Inflammatory macrophage treated with lipopolysaccharide for 4 hours (primary cell): ENCODE results near the gene OTOP3.

Source experiments
- DNase-seq: peaks from one replicate; pipeline ENCODE4 v3.0.0-alpha.2; 2020

OTOP3 gene

GRCh38 chr17:74917430-74917829, 18.3 kb upstream of the OTOP3 start:
- DNase-seq, result peak; percentile 56

DNA sequence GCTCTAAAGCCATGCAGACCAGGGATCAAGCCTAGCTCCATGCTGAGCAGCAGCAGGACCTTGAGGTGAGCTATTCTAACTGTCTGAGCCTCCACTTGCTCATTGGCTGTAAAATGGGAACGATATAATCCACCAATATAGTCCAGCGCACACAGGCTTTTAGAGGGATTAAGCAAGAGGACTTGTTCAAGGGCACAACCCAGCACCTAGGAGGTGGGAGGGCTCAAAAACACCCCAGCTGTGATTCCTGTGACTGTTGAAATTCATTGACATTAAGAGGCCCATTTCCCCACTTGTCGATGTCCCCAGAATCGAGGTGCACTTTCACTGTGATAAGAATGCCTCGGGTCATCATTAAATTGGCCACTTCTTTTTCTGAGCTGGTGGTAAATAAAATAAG, 16.8 kb upstream of the OTOP3 start:
- no peak for DNase-seq

DNA sequence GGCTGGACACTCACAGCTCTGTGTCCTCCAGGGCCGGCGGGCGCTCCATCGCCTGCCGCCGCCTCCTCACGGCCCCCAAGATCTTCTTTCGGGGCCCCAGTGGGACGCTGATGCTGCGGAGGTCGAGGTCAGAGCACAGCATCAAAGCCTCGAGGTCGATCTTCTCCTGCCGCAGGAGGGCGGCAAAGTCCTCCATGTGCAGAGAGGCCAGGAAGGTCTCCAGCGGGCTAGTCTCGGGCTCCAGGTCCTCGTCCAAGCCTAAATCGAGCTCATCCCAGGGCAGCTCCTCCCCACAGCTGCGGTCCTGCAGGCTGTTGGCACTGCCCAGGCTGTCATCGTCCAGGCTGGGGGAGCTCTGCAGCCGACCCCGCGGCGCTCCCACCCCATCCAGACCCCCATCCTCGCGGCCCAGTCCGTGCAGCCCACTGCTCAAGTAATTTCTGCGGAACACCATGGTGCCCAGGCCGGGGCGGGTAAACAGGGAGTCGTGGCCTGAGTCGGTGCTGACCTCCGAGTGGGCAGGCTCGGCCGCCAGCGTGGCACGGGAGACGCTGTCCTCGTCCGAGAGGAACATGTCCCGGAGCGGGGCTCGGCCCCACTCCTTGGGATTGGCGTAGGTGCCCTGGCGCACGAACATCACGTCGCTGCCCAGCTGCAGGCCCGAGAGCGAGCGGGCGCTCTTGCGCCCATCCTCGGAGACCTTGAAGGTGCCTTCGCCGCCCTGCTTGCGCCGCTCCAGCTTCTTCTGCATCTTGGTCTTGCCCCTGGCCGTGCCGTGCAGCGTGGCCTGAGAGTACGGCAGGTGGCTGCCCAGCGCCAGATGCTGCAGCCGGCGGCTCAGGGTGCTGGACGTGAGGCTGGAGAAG, 16.0 kb upstream of the OTOP3 start:
- DNase-seq, result peak; percentile 11

GRCh38 chr17:74920306-74920620, 15.4 kb upstream of the OTOP3 start:
- DNase-seq, result no peak

DNA sequence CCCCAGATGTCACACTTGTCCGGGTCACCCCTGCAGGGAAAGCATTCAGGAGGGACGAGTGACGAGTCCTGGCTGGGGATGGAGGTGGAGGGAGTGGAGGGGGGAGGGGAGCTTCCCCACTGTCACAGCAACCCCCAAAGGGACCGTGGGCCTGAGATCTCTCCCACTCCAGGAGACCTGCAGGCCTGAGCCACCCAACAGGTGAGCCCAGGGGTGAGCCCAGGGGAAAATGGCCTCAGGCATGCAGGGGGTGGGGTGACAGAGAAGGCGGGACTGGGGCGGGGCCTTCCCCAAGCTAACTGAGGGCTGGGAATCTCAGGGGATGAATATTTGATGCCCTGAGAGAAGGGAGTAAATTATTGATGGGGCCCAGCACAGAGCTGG, 15.1 kb upstream of the OTOP3 start:
- no peak for DNase-seq

DNA sequence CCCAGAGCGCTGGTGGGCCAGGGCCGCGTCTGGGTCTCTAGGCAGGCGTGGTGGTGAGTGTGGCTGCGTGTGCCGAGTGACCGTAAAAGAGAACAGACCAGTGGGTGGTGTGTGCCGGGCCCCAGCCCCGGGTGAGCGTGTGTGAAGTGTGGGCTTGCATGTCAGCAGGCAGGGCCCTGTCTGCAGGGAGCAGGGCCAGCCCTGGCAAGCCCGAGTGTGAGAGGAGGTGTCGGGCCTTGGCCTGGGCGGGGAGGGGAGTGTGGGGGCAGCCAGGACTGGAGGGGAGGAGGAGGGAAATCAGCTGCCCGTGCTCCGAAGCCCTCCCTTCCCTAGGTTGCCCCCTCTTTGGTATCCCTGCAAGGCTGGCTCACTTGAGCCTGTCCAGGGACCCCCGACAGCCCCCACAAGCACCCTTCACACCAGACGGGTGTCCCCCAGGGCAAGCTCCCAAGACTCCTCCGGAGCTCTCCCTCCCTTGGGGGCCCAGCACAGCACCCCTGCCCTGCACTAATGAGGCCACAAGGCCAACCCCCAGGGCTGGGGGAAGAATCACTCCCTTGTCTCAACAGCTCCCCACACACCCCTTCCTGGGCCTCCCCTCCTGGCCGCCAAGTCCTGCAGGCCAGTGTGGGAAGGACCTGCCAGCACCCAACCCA, 14.5 kb upstream of the OTOP3 start:
- DNase-seq, result no peak

DNA sequence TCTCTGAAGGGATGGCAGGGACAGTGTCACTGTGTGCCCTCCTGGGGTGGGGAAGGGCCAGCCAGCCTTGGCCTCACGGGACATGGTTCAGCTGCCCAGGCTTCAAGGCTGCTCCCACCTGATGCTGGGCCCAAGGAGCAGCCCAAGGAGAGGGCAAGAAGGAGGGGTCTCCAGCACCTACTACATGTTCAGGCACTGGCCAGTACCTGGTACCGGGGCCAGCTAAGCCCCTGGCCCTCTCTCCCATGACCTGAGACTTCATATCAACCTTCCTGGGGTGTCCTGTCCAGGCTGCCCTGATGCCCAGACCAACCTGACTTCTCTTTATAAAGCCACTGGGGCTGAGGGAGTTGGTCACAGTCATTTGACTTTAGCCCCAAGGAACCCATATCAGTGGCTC, 13.9 kb upstream of the OTOP3 start:
- DNase-seq, result no peak

DNA sequence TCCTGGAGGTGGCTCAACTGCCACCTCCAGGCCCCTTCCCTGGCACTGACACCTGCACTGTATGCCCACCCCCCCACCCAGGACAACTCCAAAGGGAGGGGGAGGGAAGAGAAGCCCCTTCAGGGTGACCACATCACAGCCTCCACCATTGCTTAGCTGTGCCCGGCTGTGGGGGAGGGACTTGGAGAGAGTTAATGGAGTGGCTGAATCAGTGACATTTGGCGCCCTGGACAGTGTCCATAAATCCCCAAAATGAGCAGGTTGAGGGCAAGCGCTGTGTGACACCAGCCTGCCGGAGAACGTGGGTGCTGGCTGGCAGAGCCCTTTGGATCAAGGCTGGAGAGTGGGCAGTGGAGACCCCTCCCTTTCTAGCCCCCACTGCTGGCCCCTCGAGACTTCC, 13.5 kb upstream of the OTOP3 start:
- no peak for DNase-seq

- DNase-seq, result no peak
Measured at GRCh38 chr17:74922694-74923537, 12.8 kb upstream of the OTOP3 start, which contains the start of gene USH1G. TSS of gene USH1G (minus strand) at chr17:74923255. CDS start at chr17:74923073, 182 bp downstream.

DNA sequence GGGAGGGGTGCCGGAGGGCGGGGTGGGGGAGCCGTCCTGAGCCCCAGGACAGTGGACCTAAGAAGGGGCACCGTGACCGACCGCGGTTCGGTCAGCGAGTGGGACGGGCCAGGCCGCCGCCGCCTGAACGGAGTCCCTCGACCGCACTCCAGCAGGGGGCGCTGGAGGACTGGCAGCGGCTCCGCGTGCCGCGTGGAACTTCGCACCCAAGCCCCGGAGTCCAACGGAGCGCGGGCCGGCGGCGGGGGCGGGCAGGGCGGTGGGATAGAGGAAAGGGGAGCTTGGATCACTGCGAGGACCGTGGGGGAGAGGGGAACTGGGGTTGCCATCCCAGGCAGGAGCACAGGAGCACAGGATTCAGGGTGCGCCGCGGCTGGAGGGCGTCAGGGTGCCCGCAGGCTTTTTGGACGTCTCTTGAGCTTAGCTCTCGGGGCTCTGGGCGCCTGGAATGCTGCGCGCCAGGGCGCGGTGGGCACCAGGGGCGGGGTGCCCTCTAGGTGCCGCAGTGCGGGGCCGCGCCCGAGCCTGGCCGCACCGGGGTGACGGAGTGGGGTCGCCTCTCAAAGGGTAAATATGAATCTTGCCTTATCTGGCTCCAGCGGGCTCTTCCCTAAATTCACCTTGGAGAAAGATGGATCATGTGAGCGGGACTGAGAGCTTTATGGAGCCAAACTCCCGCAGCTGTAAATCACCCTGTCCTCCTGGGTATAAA, 12.0 kb upstream of the OTOP3 start:
- peak; percentile 62 for DNase-seq

DNA sequence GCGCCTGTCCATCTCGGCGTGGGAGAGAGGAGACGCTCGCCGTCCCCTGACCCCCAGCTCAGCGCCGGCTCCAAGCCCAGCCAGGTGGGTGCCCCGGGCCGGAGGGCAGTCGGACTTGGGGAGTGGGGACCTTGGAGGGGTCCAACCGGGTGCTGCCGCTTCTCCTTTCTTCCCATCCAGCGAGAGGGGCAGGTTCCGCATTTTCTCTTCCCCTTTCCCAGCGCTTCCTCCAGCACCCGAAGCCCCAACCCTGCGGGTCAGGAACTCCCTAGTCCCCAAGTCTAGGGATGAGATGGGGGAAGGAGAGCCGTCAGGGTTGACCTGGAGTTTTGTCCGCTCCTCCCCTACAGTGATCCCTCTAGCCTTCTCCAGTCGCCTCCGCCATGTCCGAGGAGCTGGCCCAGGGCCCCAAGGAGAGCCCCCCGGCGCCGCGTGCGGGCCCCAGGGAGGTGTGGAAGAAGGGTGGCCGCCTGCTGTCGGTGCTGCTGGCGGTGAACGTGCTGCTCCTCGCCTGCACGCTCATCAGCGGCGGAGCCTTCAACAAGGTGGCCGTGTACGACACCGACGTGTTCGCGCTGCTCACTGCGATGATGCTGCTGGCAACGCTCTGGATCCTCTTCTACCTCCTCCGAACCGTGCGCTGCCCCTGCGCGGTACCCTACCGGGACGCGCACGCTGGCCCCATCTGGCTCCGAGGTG, 11.3 kb upstream of the OTOP3 start, which contains the start of gene OTOP2:
OTOP2 (plus strand) TSS at position 24 of the 699 bp plus-strand sequence; CDS start at position 384, 360 bp downstream.
- peak; percentile 52 for DNase-seq

DNA sequence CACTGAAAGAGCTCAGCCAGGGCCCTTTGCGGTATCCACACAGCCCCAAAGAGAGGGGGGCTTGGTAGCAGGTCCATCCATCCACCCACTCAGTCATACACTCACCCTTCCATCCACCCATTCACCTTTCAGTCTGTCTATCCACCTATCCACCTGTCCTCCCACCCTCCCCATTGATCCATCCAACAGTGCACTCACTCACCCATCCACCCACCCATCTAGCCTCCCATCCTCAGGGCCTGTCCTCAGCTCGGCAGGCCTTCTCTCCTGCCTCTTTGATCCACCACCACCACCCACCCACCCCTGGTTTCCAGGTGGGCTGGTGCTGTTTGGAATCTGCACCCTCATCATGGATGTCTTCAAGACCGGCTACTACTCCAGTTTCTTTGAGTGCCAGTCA, 10.5 kb upstream of the OTOP3 start:
- no peak for DNase-seq

- no peak for DNase-seq
Measured at GRCh38 chr17:74928786-74929185, 6.9 kb upstream of the OTOP3 start.

- DNase-seq, result no peak
Measured at GRCh38 chr17:74930535-74931036, 5.1 kb upstream of the OTOP3 start.

DNA sequence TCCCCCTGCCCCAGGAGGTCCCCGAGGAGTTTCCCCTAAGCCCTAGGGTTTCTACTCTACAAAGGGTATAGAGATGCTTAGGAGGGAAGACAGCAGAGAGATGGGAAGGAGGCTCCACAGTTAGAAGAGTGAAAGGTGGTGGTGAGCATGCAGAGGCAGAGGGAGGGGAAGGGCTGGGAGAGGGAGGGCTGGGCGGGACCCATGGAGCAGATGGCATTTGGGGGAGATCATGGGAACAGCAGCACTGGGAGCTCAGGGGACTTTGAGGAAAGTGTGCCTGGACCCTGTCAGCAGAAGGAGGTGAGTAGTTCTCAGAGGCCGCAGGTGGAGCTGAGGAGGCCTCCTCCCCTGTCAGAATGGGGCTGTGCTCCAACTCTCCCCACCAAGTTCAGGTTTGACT, 650 bp upstream of the OTOP3 start:
- DNase-seq, result no peak

DNA sequence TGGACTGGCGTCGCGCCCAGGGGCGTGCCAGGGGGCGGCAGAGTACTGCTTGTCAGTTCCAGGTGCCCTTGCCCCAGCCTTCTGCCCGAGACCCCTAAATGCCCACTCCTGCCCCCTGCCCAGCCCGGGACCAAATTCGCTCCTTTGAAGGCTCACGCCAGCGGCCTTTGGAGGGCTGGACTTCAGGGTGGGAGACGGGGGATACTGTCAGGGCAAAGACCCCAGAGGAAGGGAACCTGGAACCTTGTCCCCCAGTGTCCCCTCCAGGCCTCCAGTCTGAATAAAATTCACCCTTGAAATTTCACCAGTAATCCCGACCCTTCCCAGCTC, 737 bp downstream of the OTOP3 start:
- DNase-seq, result no peak

DNA sequence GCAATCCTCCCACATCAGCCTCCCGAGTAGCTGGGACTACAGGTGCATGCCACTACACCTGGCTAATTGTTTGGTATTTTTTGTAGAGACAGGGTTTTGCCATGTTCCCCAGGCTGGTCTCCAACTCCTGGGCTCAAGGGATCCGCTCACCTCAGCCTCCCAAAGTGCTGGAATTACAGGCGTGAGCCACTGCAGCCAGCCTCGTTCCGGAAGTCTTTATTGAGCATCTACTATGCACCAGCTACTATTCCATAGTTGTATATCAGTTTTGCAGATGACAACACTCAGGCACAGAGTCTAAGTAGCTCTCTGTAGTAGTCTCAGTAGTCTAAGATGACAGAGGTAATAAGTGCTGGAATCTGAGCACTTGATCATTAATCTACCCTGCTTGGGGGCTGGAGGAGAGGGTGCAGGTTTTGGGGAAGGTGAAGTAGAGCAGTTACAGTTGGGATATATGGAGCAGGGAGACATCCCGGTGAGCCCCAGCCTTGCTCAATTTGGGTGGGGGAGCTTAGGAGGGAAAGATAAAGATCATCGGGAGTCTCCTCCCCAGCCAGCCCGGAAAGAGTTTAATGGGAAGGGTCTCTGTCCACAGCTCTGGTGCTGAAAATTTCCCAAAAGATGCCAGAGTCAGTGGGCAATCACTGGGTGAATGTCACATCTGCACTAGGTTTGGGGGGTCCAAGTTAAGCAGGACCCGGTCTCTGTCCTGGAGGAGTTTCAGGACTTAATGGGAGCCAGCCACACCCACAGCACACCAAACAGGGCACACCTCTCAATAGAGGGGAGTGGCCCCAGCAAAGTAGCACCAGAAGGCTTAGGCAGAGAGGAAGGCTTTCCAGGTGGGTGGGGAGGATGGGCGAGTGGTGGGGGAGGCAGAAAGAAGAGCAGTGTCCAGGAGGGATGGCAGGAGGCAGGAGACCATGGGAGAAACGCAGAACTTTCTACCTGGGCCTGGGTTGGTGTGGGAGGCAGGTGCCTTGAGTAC, 1.7 kb downstream of the OTOP3 start:
- DNase-seq, result no peak

GRCh38 chr17:74938194-74938950, 2.7 kb downstream of the OTOP3 start:
- DNase-seq, result no peak

DNA sequence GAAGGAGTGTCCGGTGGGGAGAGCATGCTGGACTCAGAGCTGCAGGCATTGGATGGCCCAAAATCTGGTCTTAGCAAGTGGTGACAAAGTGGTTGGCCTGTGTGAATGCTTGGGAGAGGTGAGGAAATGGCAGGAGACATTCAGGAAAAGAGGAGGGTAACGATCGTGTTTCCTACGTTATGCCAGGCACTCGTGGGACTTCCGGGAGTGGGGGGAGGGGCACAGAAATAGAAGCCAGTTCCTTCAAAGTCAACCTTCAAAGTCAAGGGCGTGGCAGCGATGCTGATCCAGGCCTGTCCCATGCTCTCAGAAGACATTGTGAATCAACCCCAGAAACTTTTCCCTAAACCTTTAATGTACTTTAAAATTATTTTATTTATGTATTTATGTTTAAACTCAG, 3.8 kb downstream of the OTOP3 start:
- no peak for DNase-seq

GRCh38 chr17:74941128-74941725, 5.5 kb downstream of the OTOP3 start:
- DNase-seq, result no peak
